Endodermal cell (in vitro differentiated cells): Measurements from ENCODE around the gene ST7. TPM values are rescaled to one million over a fixed set of nuclear protein-coding genes. Genes with fewer than 3 reads are reported as not detected.

Experiments
- DNase-seq: peaks from one replicate; pipeline ENCODE4 v3.0.0-alpha.2; 2017
- H3K27ac ChIP-seq: 2 replicates; pipeline ENCODE4 v1.5.1; 2013; ENCODE audit warnings: mild to moderate bottlenecking, low read depth, low read length, moderate library complexity
- H3K27me3 ChIP-seq: 2 replicates; pipeline ENCODE4 v1.6.1; 2013; ENCODE audit warnings: mild to moderate bottlenecking, low read length, moderate library complexity; ENCODE audit not compliant: insufficient read depth, control insufficient read depth, poor library complexity, severe bottlenecking
- H3K36me3 ChIP-seq: 2 replicates; pipeline ENCODE4 v1.7.0; 2013; ENCODE audit warnings: mild to moderate bottlenecking, low read length, moderate library complexity; ENCODE audit not compliant: control insufficient read depth, insufficient read depth
- H3K4me1 ChIP-seq: one replicate; pipeline ENCODE4 v1.7.0; 2013; ENCODE audit warnings: low read length; ENCODE audit not compliant: control insufficient read depth, insufficient read depth
- H3K4me3 ChIP-seq: 2 replicates; pipeline ENCODE4 v1.5.1; 2013; ENCODE audit warnings: mild to moderate bottlenecking, low read length, moderate library complexity
- H3K9ac ChIP-seq: 2 replicates; pipeline ENCODE4 v1.6.1; 2013; ENCODE audit warnings: mild to moderate bottlenecking, low read length, moderate library complexity; ENCODE audit not compliant: poor library complexity, severe bottlenecking; ENCODE audit errors: extremely low read depth
- H3K9me3 ChIP-seq: 2 replicates; pipeline ENCODE4 v1.6.1; 2013; ENCODE audit warnings: mild to moderate bottlenecking, low read length, moderate library complexity; ENCODE audit not compliant: control insufficient read depth
- H3K27ac Mint-ChIP-seq: 2 replicates; pipeline ENCODE4 v1.8.0; 2020; ENCODE audit warnings: mixed read lengths
- H3K27me3 Mint-ChIP-seq: 2 replicates; pipeline ENCODE4 v1.8.0; 2021; ENCODE audit warnings: mild to moderate bottlenecking, mixed read lengths; ENCODE audit not compliant: insufficient read depth
- H3K36me3 Mint-ChIP-seq: 2 replicates; pipeline ENCODE4 v1.8.0; 2020; ENCODE audit warnings: low read depth, mixed read lengths
- H3K4me1 Mint-ChIP-seq: 2 replicates; pipeline ENCODE4 v1.8.0; 2020; ENCODE audit warnings: mixed read lengths
- H3K4me3 Mint-ChIP-seq: 2 replicates; pipeline ENCODE4 v1.8.0; 2020; ENCODE audit warnings: mild to moderate bottlenecking, moderate library complexity, mixed read lengths
- H3K9me3 Mint-ChIP-seq: 2 replicates; pipeline ENCODE4 v1.8.0; 2020; ENCODE audit warnings: mild to moderate bottlenecking, mixed read lengths
- WGBS, 2 experiments: methylation state at CpG; one replicate each; pipeline versions ENCODE4 v1.1.5 to v1.1.7; 2013; ENCODE audit warnings: missing lambda C conversion rate in 2 of 2, mixed read lengths in 1 of 2; ENCODE audit not compliant: insufficient coverage in 1 of 2, insufficient read length in 1 of 2; 5-methylcytosine and 5-hydroxymethylcytosine counted together
- total RNA-seq, 2 donors: library from RNA; stranded (reverse); fragmentation: NEBNext Ultra II Directional in 1 of 2; extraction: Animal tissue kit (Norgen Biotek cat#: 25700) in 1 of 2; gene quantifications; 2 replicates in 1 of 2; 3 replicates in 1 of 2; pipeline ENCODE4 v1.2.1, GENCODE V29; 2021
- TF ChIP-seq, protein P1 (sequence below): fragments of 200-600 bp; sonication (generic); conservative IDR thresholded peaks from 2 replicates; pipeline ENCODE4 v1.5.0; 2021; ENCODE audit warnings: antibody characterized with exemption, mild to moderate bottlenecking

The ST7 gene
- total RNA-seq, 2 donors from 2014 or later = 6.4 to 8.9 TPM

DNA sequence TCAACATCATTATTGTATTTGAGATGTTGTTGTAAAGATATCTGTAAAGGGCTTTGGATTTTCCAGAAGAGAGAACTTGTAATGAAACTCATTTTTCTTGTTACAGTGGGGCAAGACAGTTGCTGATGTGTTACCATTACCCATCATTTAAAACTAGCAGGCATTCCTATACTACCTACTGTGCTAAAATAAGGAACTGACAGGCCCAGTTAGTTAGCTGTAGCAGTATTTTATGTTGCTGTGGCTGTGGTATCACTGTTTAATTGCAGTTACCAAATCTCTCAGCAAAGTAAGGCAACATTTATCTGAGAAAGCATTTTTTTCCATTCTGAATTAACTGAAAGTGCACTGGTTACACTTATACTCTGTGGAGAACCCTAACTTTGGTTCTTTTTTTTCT lies 9.9 kb downstream of the ST7 start:
- no peak for DNase-seq
- peaks cover 2% of the 10 kb centered on the region for H3K36me3 Mint-ChIP-seq
- Histone ChIP-seq H3K27me3 (no peaks in the 10 kb centered on the region), H3K27ac (no peak overlapping the region), H3K9ac (no peak overlapping the region), H3K4me1 (no peaks in the 10 kb centered on the region), H3K9me3 (no peaks in the 10 kb centered on the region), H3K36me3 (no peaks in the 10 kb centered on the region), H3K4me3 (no peak overlapping the region)
- TF ChIP-seq, protein P1, sequence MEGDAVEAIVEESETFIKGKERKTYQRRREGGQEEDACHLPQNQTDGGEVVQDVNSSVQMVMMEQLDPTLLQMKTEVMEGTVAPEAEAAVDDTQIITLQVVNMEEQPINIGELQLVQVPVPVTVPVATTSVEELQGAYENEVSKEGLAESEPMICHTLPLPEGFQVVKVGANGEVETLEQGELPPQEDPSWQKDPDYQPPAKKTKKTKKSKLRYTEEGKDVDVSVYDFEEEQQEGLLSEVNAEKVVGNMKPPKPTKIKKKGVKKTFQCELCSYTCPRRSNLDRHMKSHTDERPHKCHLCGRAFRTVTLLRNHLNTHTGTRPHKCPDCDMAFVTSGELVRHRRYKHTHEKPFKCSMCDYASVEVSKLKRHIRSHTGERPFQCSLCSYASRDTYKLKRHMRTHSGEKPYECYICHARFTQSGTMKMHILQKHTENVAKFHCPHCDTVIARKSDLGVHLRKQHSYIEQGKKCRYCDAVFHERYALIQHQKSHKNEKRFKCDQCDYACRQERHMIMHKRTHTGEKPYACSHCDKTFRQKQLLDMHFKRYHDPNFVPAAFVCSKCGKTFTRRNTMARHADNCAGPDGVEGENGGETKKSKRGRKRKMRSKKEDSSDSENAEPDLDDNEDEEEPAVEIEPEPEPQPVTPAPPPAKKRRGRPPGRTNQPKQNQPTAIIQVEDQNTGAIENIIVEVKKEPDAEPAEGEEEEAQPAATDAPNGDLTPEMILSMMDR = no peak
- H3K4me3 Mint-ChIP-seq = no peak overlapping the region
- H3K4me1 Mint-ChIP-seq = peaks cover 4% of the 10 kb centered on the region
- no peaks in the 10 kb centered on the region for H3K27me3 Mint-ChIP-seq
- no peaks in the 10 kb centered on the region for H3K9me3 Mint-ChIP-seq
- H3K27ac Mint-ChIP-seq = no peak overlapping the region

GRCh38 chr7:116966601-116967000 lies 13.3 kb downstream of the ST7 start:
- Histone ChIP-seq H3K27ac (no peak overlapping the region), H3K9ac (no peak overlapping the region), H3K4me1 (no peaks in the 10 kb centered on the region), H3K4me3 (no peak overlapping the region), H3K27me3 (no peaks in the 10 kb centered on the region), H3K36me3 (no peaks in the 10 kb centered on the region), H3K9me3 (no peaks in the 10 kb centered on the region)
- DNase-seq = no peak
- Mint-ChIP-seq H3K4me3 (no peak overlapping the region), H3K4me1 (peaks cover 8% of the 10 kb centered on the region), H3K27ac (no peak overlapping the region), H3K9me3 (no peaks in the 10 kb centered on the region), H3K27me3 (no peaks in the 10 kb centered on the region), H3K36me3 (peaks cover 2% of the 10 kb centered on the region)
- TF ChIP-seq, protein P1 = no peak

- H3K9ac ChIP-seq = no peak overlapping the region
- TF ChIP-seq, protein P1 = no peak
- Mint-ChIP-seq H3K4me1 (peaks cover 11% of the 10 kb centered on the region), H3K9me3 (no peaks in the 10 kb centered on the region), H3K27me3 (peaks cover 7% of the 10 kb centered on the region), H3K4me3 (no peak overlapping the region), H3K27ac (no peak overlapping the region), H3K36me3 (no peaks in the 10 kb centered on the region)
- H3K4me3 ChIP-seq = no peak overlapping the region
- WGBS, 2 experiments = 92 to 93% methylated on average over 2 to 5 of the region's 5 CpGs
- no peak overlapping the region for H3K27ac ChIP-seq
- DNase-seq = no peak
- H3K36me3 ChIP-seq = no peaks in the 10 kb centered on the region
- peaks cover 5% of the 10 kb centered on the region for H3K27me3 ChIP-seq
- H3K4me1 ChIP-seq = no peaks in the 10 kb centered on the region
- no peaks in the 10 kb centered on the region for H3K9me3 ChIP-seq
Measured at GRCh38 chr7:116967254-116967922, 14.1 kb downstream of the ST7 start.
